GM12878 (cell line): ENCODE results near the gene CLDN24. TPM values are rescaled to one million over a fixed set of nuclear protein-coding genes. Genes with fewer than 3 reads are reported as not detected.

Source experiments
- ATAC-seq: fragments of 200-7000 bp; cut with Tn5 transposase; 3 replicates; pipeline ENCODE4 v1.9.1; 2020; ENCODE audit warnings: mild to moderate bottlenecking, moderate library complexity
- BruUV-seq: library from RNA; stranded (reverse); fragments of 400-500 nt; replicated peaks from 2 replicates; lab custom pipeline; 2021; lab: Mats Ljungman, UMichigan
- CTCF ChIA-PET: fragments of 300-600 bp; sonication (Branson Sonifier 250); formaldehyde crosslinking; extraction: SDS; loops from one replicate; lab custom pipeline; 2021; ENCODE audit warnings: inconsistent platforms; lab: Yijun Ruan, JAX
- POLR2A ChIA-PET: fragments of 350-600 bp; formaldehyde crosslinking; extraction: SDS; loops from one replicate; lab custom pipeline; 2021; ENCODE audit warnings: inconsistent platforms; lab: Charles Lee
- RAD21 ChIA-PET: fragments of 300-600 bp; sonication (Branson Sonifier 250); formaldehyde crosslinking; loops from one replicate; lab custom pipeline; 2023; ENCODE audit warnings: antibody characterized with exemption; ENCODE audit not compliant: unreplicated experiment; lab: Charles Lee
- SMC1A ChIA-PET: fragments of 300-600 bp; sonication (Branson Sonifier 250); formaldehyde crosslinking; loops from one replicate; lab custom pipeline; 2023; ENCODE audit not compliant: unreplicated experiment, uncharacterized antibody; lab: Charles Lee
- DNase-seq: peaks from one replicate; pipeline ENCODE4 v3.0.0-alpha.2; 2011; ENCODE audit warnings: low read depth, low spot score
- FAIRE-seq: peaks from 3 replicates; lab custom pipeline; 2011; peaks lifted over from hg19 to GRCh38; lab: Jason Lieb, UNC
- H2AFZ ChIP-seq: 2 replicates; pipeline ENCODE4 v1.6.0; 2011; ENCODE audit warnings: low read depth, low read length, control low read depth; ENCODE audit not compliant: control insufficient read depth
- H3K27ac ChIP-seq: 2 replicates; pipeline ENCODE4 v1.5.1; 2011; ENCODE audit warnings: control low read depth; ENCODE audit not compliant: control insufficient read depth, insufficient read depth
- H3K27me3 ChIP-seq, 2 experiments: replicated peaks in 1 of 2; 2 replicates each; pipeline versions ENCODE4 v1.6.0 to v1.6.1; 2011; ENCODE audit warnings: low read length in 1 of 2; ENCODE audit not compliant: control insufficient read depth in 2 of 2, insufficient read depth in 2 of 2
- H3K36me3 ChIP-seq, 2 experiments: 2 replicates each; pipeline ENCODE4 v1.5.1; 2011; ENCODE audit warnings: low read length in 1 of 2; ENCODE audit not compliant: control insufficient read depth in 2 of 2, insufficient read depth in 2 of 2
- H3K4me1 ChIP-seq: 2 replicates; pipeline ENCODE4 v1.6.1; 2011; ENCODE audit warnings: mild to moderate bottlenecking, low read length, moderate library complexity, mixed read lengths; ENCODE audit not compliant: control insufficient read depth, insufficient read depth
- H3K4me2 ChIP-seq: 2 replicates; pipeline ENCODE4 v1.6.0; 2011; ENCODE audit warnings: control low read depth; ENCODE audit not compliant: control insufficient read depth, insufficient read depth
- H3K4me3 ChIP-seq: fragments of 200-600 bp; sonication (generic); 2 replicates; pipeline ENCODE4 v1.5.1; 2016
- H3K79me2 ChIP-seq: 2 replicates; pipeline ENCODE4 v1.6.0; 2011; ENCODE audit warnings: low read length; ENCODE audit not compliant: control insufficient read depth, insufficient read depth
- H3K9ac ChIP-seq: 2 replicates; pipeline ENCODE4 v1.8.0; 2011; ENCODE audit warnings: low read length, control low read depth, mixed read lengths; ENCODE audit not compliant: control insufficient read depth, insufficient read depth
- H3K9me3 ChIP-seq: replicated peaks from 3 replicates; pipeline ENCODE4 v1.5.1; 2011; ENCODE audit warnings: mild to moderate bottlenecking, low read length; ENCODE audit not compliant: control insufficient read depth, insufficient read depth
- H4K20me1 ChIP-seq: 2 replicates; pipeline ENCODE4 v1.6.0; 2011; ENCODE audit not compliant: control insufficient read depth, insufficient read depth
- ATF7 ChIP-seq: fragments of 450-650 bp; IDR thresholded peaks from 2 replicates; pipeline ENCODE4 v1.6.1; 2016; ENCODE audit warnings: low read depth, mild to moderate bottlenecking
- CBFB ChIP-seq: IDR thresholded peaks from 2 replicates; pipeline ENCODE4 v1.6.1; 2016; ENCODE audit warnings: antibody characterized with exemption, low read depth
- FOXM1 ChIP-seq: IDR thresholded peaks from 2 replicates; pipeline ENCODE4 v1.6.1; 2012; ENCODE audit warnings: low read depth, mild to moderate bottlenecking, inconsistent platforms, low read length, moderate library complexity
- GATAD2B ChIP-seq: fragments of 450-650 bp; conservative IDR thresholded peaks from 2 replicates; pipeline ENCODE4 v1.6.1; 2017; ENCODE audit warnings: low read depth, mild to moderate bottlenecking, moderate library complexity
- POLR2AphosphoS5 ChIP-seq: IDR thresholded peaks from 2 replicates; pipeline ENCODE4 v1.6.1; 2011; ENCODE audit warnings: mild to moderate bottlenecking, low read length, inconsistent platforms
- RAD21 ChIP-seq: IDR thresholded peaks from 2 replicates; pipeline ENCODE4 v1.6.1; 2011; ENCODE audit warnings: mild to moderate bottlenecking, low read depth, low read length, moderate library complexity; ENCODE audit not compliant: insufficient read depth
- SIN3A ChIP-seq: IDR thresholded peaks from 2 replicates; pipeline ENCODE4 v1.6.1; 2012; ENCODE audit warnings: low read depth, low read length, improper control_type of control experiment
- TBL1XR1 ChIP-seq: IDR thresholded peaks from 2 replicates; pipeline ENCODE4 v1.6.1; 2012; ENCODE audit warnings: low read depth, low read length, improper control_type of control experiment
- TCF3 ChIP-seq: IDR thresholded peaks from 2 replicates; pipeline ENCODE4 v1.6.1; 2012; ENCODE audit warnings: low read depth, mild to moderate bottlenecking, low read length, borderline replicate concordance; ENCODE audit not compliant: insufficient read depth
- WGBS: methylation state at CpG from one replicate; pipeline ENCODE4 v1.1.6; 2016; ENCODE audit warnings: low lambda C conversion rate; ENCODE audit not compliant: insufficient replicate concordance, insufficient coverage; ENCODE audit errors: missing lambda C conversion rate; 5-methylcytosine and 5-hydroxymethylcytosine counted together
- in situ Hi-C: fragments of 300-500 bp; cut with MboI; formaldehyde crosslinking; loops from 9 replicates; pipeline ENCODE4 v1.14.3; 2018; ENCODE audit warnings: mixed read lengths
- intact Hi-C: fragments of 100-400 bp; cut with micrococcal nuclease; formaldehyde crosslinking; loops from one replicate; pipeline ENCODE4 v1.14.2; 2022; ENCODE audit not compliant: unreplicated experiment
- polyA plus RNA-seq, 11 experiments: library from polyadenylated mRNA; depleted of rRNA in 4 of 11; unstranded in 6 of 11; stranded (reverse) in 5 of 11; fragments of >200 nt; fragmentation: Nextera tagmentation in 4 of 11; fragmentation: Illumina TruSeq in 1 of 11; extraction: Ambion mirVana in 4 of 11; extraction: Trizol in 1 of 11; gene quantifications; 1 replicate in 1 of 11; 2 replicates in 10 of 11; pipeline versions ENCODE4 v1.2.1 to v1.2.3, GENCODE V29; 2011 to 2016; ENCODE audit warnings: inconsistent platforms in 2 of 11, missing spikeins in 2 of 11, low read depth in 1 of 11
- total RNA-seq, 4 experiments: library from RNA; depleted of rRNA in 3 of 4; stranded (reverse); fragments of >200 nt in 3 of 4; fragmentation: Illumina TruSeq in 1 of 4; extraction: Trizol in 1 of 4; gene quantifications; 2 replicates each; pipeline versions ENCODE4 v1.2.1 to v1.2.3, GENCODE V29; 2013 to 2021
- TF ChIP-seq, protein P1 (sequence below): fragments of 450-650 bp; IDR thresholded peaks from 2 replicates; pipeline ENCODE4 v1.6.1; 2017; ENCODE audit warnings: mild to moderate bottlenecking

Gene CLDN24
- total and polyA plus RNA-seq, 10 of the 15 experiments (the other 5 are each of a cell fraction or from before 2014, with no cell fraction given): not detected

- H3K79me2 ChIP-seq: no peaks in the 10 kb centered on the region
- CTCF ChIA-PET: interaction anchor here (0.7 kb wide), 1 partner anchor 850 kb away, joined by 3 read pairs; no protein-coding TSS in a partner anchor
- BruUV-seq: no TSS peak
- no peak for ATAC-seq
- TF ChIP-seq POLR2AphosphoS5 (no peak), GATAD2B (no peak), TBL1XR1 (no peak), TCF3 (no peak), ATF7 (no peak), FOXM1 (no peak), SIN3A (no peak), CBFB (no peak), RAD21 (no peak)
- TF ChIP-seq, protein P1, sequence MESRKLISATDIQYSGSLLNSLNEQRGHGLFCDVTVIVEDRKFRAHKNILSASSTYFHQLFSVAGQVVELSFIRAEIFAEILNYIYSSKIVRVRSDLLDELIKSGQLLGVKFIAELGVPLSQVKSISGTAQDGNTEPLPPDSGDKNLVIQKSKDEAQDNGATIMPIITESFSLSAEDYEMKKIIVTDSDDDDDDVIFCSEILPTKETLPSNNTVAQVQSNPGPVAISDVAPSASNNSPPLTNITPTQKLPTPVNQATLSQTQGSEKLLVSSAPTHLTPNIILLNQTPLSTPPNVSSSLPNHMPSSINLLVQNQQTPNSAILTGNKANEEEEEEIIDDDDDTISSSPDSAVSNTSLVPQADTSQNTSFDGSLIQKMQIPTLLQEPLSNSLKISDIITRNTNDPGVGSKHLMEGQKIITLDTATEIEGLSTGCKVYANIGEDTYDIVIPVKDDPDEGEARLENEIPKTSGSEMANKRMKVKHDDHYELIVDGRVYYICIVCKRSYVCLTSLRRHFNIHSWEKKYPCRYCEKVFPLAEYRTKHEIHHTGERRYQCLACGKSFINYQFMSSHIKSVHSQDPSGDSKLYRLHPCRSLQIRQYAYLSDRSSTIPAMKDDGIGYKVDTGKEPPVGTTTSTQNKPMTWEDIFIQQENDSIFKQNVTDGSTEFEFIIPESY: no peak
- TF ChIP-seq, all 136 proteins: peak for 0
- DNase-seq: no peak
- Histone ChIP-seq H3K27ac (no peak overlapping the region), H3K9me3 (no peaks in the 10 kb centered on the region), H3K4me1 (no peaks in the 10 kb centered on the region), H2AFZ (no peak overlapping the region), H3K4me2 (no peak overlapping the region), H3K9ac (no peak overlapping the region), H3K27me3 (no peaks in the 10 kb centered on the region), H4K20me1 (no peaks in the 10 kb centered on the region), H3K36me3 (no peaks in the 10 kb centered on the region), H3K4me3 (no peak overlapping the region)
- FAIRE-seq: no peak
- in situ Hi-C loops (no loop called here), intact Hi-C loops (no loop called here)
- ChIA-PET RAD21 (no interaction called here), POLR2A (no interaction called here), SMC1A (no interaction called here)
- WGBS: 45% methylated on average over 4 of the region's 4 CpGs
Measured at GRCh38 chr4:183355405-183355804, 33.2 kb upstream of the CLDN24 start.
